NCI-H774 (cell line): Measurements from ENCODE around the gene STAC.

ENCODE experiments used
- DNase-seq: peaks from one replicate; lab custom pipeline; 2025; lab: John Stamatoyannopoulos, UW

Gene STAC

GRCh38 chr3:36591959-36592358 lies 211.7 kb downstream of the STAC start:
- no peak for DNase-seq

- DNase-seq = no peak
These were observed 215.2 kb downstream of the STAC start for GRCh38 chr3:36595511-36595910.

GRCh38 chr3:36596419-36596818 lies 216.1 kb downstream of the STAC start:
- DNase-seq = no peak

GRCh38 chr3:36597422-36597821 lies 217.1 kb downstream of the STAC start:
- DNase-seq = no peak
